Measurements from ENCODE around the gene PLAC1.

PLAC1 gene

GRCh38 chrX:134658002-134658759 is at the start of gene PLAC1:
Gene PLAC1, minus strand, starts transcription at chrX:134658471. Its CDS starts 91,789 bp downstream, at chrX:134566682.
- intact Hi-C loops (cut with DNase I; ENCODE audit: low total_unique reads) = no loop called here
- no peak for TF ChIP-seq CTCF (IDR thresholded peaks at IDR 0.05)
- Histone ChIP-seq H3K4me3 (no peak within 1 kb of the TSS), H3K27ac (no peak within 1 kb of the TSS), H3K4me1 (no peaks in the 10 kb centered on the region), H3K9me3 (no peaks in the 10 kb centered on the region), H3K36me3 (no peaks in the 10 kb centered on the region), H3K27me3 (no peaks in the 10 kb centered on the region)
- DNase-seq = no peak

- no peak for TF ChIP-seq CTCF (IDR thresholded peaks at IDR 0.05)
- intact Hi-C loops (cut with DNase I; ENCODE audit: low total_unique reads) = no loop called here
- H3K4me3 ChIP-seq = no peak overlapping the region
- no peaks in the 10 kb centered on the region for H3K4me1 ChIP-seq
- no peak for DNase-seq
- peaks cover 0 to under 1% (median 0%) of the 10 kb centered on the region in 3 donors for H3K9me3 ChIP-seq
- H3K36me3 ChIP-seq = no peaks in the 10 kb centered on the region
- no peak overlapping the region for H3K27ac ChIP-seq
- H3K27me3 ChIP-seq = no peaks in the 10 kb centered on the region
Measured at GRCh38 chrX:134706138-134706537, 47.9 kb upstream of the PLAC1 start.

GRCh38 chrX:134695999-134696398 is 37.7 kb upstream of the PLAC1 start:
- no peak for DNase-seq
- Histone ChIP-seq H3K9me3 (peaks cover 0 to 2% (median 0%) of the 10 kb centered on the region in 3 donors), H3K4me1 (no peaks in the 10 kb centered on the region), H3K36me3 (no peaks in the 10 kb centered on the region), H3K27ac (no peak overlapping the region), H3K4me3 (no peak overlapping the region), H3K27me3 (no peaks in the 10 kb centered on the region)
- intact Hi-C loops (cut with DNase I; ENCODE audit: low total_unique reads) = no loop called here
- no peak for TF ChIP-seq CTCF (IDR thresholded peaks at IDR 0.05)

- intact Hi-C loops (cut with DNase I; ENCODE audit: low total_unique reads) = no loop called here
- Histone ChIP-seq H3K27ac (no peak overlapping the region), H3K9me3 (no peaks in the 10 kb centered on the region), H3K4me3 (no peak overlapping the region), H3K27me3 (no peaks in the 10 kb centered on the region), H3K4me1 (no peaks in the 10 kb centered on the region), H3K36me3 (no peaks in the 10 kb centered on the region)
- no peak for TF ChIP-seq CTCF (IDR thresholded peaks at IDR 0.05)
- no peak for DNase-seq
Measured at GRCh38 chrX:134694333-134695322, 36.4 kb upstream of the PLAC1 start.

GRCh38 chrX:134693644-134694043 is 35.4 kb upstream of the PLAC1 start:
- DNase-seq = no peak
- Histone ChIP-seq H3K4me3 (no peak overlapping the region), H3K27ac (no peak overlapping the region), H3K4me1 (no peaks in the 10 kb centered on the region), H3K27me3 (no peaks in the 10 kb centered on the region), H3K9me3 (no peaks in the 10 kb centered on the region), H3K36me3 (no peaks in the 10 kb centered on the region)
- TF ChIP-seq CTCF (IDR thresholded peaks at IDR 0.05) = no peak
- intact Hi-C loops (cut with DNase I; ENCODE audit: low total_unique reads) = no loop called here

Data from tibial artery (tissue), 4 donors.